GM12874 (cell line): ENCODE data around the gene RHBDF1.

Source experiments
- CTCF ChIP-seq: IDR thresholded peaks from 2 replicates; pipeline ENCODE4 v1.5.1; 2011; ENCODE audit warnings: low read depth, mild to moderate bottlenecking, control low read depth, low read length, moderate library complexity; ENCODE audit not compliant: insufficient read depth

The RHBDF1 gene

GRCh38 chr16:72561-73548, at the start of gene RHBDF1:
Gene RHBDF1 (minus strand): TSS chr16:72631. CDS start chr16:65015, 7,616 bp downstream.
- TF ChIP-seq CTCF = no peak

DNA sequence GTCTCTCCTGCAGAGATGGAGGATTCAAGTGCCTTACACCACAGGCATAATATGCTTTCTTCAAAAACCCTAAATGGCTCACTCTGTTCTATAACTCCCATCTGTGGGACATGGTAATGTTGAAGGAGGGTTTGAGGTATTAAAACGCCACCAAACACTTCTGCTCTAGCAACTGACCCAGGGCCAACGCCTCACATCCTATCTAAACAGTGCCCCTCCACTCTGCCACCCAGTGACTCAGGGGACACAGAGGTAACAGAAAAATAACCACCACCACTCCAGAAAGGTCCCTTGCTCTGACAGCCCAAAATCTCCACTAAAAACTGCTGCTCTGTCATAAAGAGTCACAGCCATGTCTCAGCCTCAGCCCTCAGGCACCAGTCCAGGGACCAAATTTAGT, 48.3 kb upstream of the RHBDF1 start:
- TF ChIP-seq CTCF = no peak

DNA sequence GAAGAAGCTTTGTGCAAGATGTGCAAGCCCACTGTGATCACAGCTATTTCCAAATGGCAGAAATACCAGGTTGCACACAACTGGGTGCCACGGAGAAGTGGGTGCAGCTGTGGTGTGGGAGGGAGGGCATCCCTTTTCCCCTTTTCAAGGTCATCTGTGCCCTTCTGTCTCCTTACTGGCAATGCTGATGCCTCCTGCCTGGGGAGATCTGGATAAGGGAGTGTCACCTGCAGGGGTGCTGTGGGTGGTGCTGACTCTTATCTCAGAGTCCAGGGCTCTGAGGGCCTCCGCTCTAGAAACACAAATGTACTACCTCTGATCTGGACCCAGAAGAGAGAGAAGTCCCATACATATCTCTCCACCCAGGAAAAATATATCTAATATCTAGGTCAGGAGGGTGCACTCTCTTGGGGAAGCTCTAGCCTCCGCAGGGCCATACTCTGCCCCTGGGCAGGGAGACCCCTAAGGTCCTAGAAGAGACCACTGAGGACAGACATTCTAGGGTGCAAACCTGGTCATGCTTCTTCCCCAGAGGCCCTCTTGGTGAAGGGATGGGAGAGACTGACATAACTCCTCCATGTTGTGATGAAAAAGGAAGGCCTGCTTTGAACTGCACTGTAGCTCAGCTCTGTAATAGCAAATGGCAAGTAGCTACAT, 47.5 kb upstream of the RHBDF1 start:
- TF ChIP-seq CTCF = no peak

- TF ChIP-seq CTCF = no peak
These were observed 46.9 kb upstream of the RHBDF1 start for GRCh38 chr16:119295-119694.

GRCh38 chr16:118857-119256, 46.4 kb upstream of the RHBDF1 start:
- TF ChIP-seq CTCF = no peak

GRCh38 chr16:117379-118365, 45.2 kb upstream of the RHBDF1 start:
- TF ChIP-seq CTCF = peak; percentile 82

DNA sequence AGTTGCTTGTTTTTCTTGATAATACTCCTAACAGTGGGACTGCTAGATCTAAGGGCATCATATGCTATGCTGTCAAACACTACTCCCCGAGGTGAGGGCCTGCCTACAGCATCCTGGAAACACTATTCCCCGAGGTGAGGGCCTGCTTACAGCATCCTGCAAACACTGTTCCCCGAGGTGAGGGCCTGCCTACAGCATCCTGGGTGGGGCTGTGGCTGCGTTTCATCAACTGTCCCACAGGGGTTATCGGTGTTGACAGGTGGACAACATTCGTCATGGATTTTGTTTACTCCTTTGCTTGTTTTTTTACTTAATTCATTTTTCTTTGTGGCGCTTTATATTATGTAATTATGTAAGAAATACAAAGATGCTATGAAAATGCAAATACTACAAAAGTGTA, 43.6 kb upstream of the RHBDF1 start:
- no peak for TF ChIP-seq CTCF
